ENCODE measurements around the gene DOK3. TPM values are rescaled to one million over a fixed set of nuclear protein-coding genes. Genes with fewer than 3 reads are reported as not detected.

Gene DOK3
- total and polyA plus RNA-seq, 2 of the 13 experiments (the other 11 are each of a cell fraction or from before 2014, with no cell fraction given), result 1.4 to 1.5 TPM

DNA sequence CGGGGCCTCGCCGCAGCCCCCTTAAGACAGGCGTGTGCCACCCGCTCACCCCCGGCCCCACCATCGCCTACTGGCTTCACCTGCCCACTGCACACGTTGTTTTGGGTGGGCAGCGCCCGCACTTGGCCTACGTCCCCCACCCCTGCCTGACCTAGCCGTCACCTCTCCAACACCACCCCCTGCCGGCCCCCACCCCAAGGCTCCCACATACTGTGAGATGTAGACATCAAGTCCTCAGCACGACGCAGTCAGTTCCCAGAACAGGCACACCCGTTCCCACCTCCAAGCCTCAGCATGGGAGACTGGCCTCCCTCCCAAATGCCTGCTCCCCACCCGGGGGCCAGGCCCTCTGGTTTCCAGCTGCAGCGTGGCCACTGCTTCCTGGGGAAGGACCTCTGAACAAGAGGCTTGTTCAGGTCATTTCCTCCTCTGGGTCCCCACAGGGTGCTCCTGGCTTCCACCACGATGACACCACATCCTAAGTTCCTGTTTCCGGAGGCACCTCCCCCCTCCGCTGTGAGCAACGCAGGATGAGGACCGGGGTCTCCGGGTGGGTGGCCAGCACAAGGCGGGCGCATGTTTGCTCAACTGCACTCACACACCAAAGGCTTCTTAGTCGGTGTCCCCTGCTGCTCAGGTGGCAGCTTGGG lies 47.5 kb downstream of the DOK3 start:
- H3K79me2 ChIP-seq (ENCODE audit: insufficient read depth, low read length), result no peaks in the 10 kb centered on the region

More for the DNA sequence above, 47.5 kb downstream of the DOK3 start:
- intact Hi-C loops (cut with micrococcal nuclease; ENCODE audit: unreplicated experiment), result no loop called here
- ChIA-PET CTCF (ENCODE audit: low intra/inter-chr PET ratio, low total read pairs) (no interaction called here), POLR2A (interaction anchor here (0.7 to 1.4 kb wide), 2 partner anchors 35 to 59 kb away, joined by 3 to 4 read pairs; partner anchors contain the start of gene PDLIM7)
- Histone ChIP-seq H2AFZ (ENCODE audit: low read length) (no peak overlapping the region), H3K27ac (ENCODE audit: extremely low read length, insufficient read depth, low read length) (no peak overlapping the region), H3K4me1 (ENCODE audit: insufficient read depth, low read length) (peaks cover 3% of the 10 kb centered on the region; the same call in 1 of the 2 replicates), H3K9ac (ENCODE audit: insufficient read depth, low read depth, low read length) (no peak overlapping the region), H3K4me3 (replicated peaks in 1 of 3; ENCODE audit: insufficient read depth in 1 of 3, low read depth in 2 of 3, low read length in 3 of 3) (no peak overlapping the region), H3K36me3 (replicated peaks in 1 of 2; ENCODE audit: control insufficient read depth in 1 of 2, insufficient read depth in 2 of 2, low read length in 2 of 2) (peaks cover 7 to 14% of the 10 kb centered on the region in 2 experiments; a peak in 3 of 5 replicates), H4K20me1 (ENCODE audit: insufficient read depth, low read length) (peaks cover 7% of the 10 kb centered on the region; the same call in 1 of the 2 replicates), H3K27me3 (ENCODE audit: control insufficient read depth in 1 of 2, insufficient read depth in 2 of 2, low read length in 2 of 2) (no peaks in the 10 kb centered on the region), H3K4me2 (ENCODE audit: low read depth, low read length) (no peak overlapping the region), H3K9me3 (ENCODE audit: low read length) (no peaks in the 10 kb centered on the region)
- ATAC-seq (no peak), FAIRE-seq (no peak), DNase-seq (ENCODE audit: low spot score) (no peak)
- 94% methylated on average over 17 of the region's 27 CpGs for WGBS (ENCODE audit: low lambda C conversion rate)
- in situ Hi-C loops (cut with HindIII; ENCODE audit: extremely low pct_ligation_motif_present, low pct_unique_long_range_greater_than_20kb), result loop anchor here (25.0 kb wide), 1 partner anchor 350 kb away; no protein-coding TSS in a partner anchor
- no TSS peak for BruUV-seq (replicated peaks)
- TF ChIP-seq, protein P1, sequence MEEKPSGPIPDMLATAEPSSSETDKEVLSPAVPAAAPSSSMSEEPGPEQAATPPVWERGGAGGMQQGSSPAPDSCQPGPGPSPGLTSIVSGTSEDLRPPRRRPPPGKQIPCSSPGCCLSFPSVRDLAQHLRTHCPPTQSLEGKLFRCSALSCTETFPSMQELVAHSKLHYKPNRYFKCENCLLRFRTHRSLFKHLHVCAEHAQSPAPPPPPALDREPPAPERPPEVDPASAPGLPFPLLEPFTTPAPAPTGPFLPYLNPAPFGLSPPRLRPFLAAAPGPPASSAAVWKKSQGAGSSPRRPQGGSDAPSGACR (CRISPR knock-in tag; IDR thresholded peaks at IDR 0.05), result no peak
- TF ChIP-seq, protein P2, sequence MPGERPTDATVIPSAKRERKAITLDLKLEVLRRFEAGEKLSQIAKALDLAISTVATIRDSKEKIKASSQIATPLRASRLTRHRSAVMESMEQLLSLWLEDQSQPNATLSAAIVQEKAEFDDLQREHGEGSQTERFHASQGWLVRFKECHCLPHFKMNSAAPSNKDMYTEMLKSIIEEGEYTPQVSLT (CRISPR knock-in tag; IDR thresholded peaks at IDR 0.05; ENCODE audit: borderline replicate concordance, low read depth), result no peak
- no peak for TF ChIP-seq LCORL (IDR thresholded peaks at IDR 0.05)
- no peak for TF ChIP-seq LCORL (CRISPR knock-in tag; IDR thresholded peaks at IDR 0.05)
- TF ChIP-seq FOXM1 (CRISPR knock-in tag; IDR thresholded peaks at IDR 0.05), result no peak
- TF ChIP-seq TBL1XR1 (IDR thresholded peaks at IDR 0.05; ENCODE audit: borderline replicate concordance, low read length, partially characterized antibody), result no peak
- no peak for TF ChIP-seq TCF7 (IDR thresholded peaks at IDR 0.05; ENCODE audit: low read depth)
- no peak for TF ChIP-seq SNRNP70 (IDR thresholded peaks at IDR 0.05; ENCODE audit: low read depth, low read length)
- TF ChIP-seq ZNF747 (CRISPR knock-in tag; IDR thresholded peaks at IDR 0.05; ENCODE audit: borderline replicate concordance), result no peak
- no peak for TF ChIP-seq TEAD3 (CRISPR knock-in tag; optimal IDR thresholded peaks at IDR 0.05; ENCODE audit: borderline replicate concordance)
